K562 (cell line): ENCODE data around the gene POLR3K. TPM values are rescaled to one million over a fixed set of nuclear protein-coding genes. Genes with fewer than 3 reads are reported as not detected.

Source experiments
- ARHGAP35 ChIP-seq: fragments of 450-650 bp; IDR thresholded peaks from 2 replicates; pipeline ENCODE4 v1.6.1; 2018; ENCODE audit not compliant: partially characterized antibody
- CBX8 ChIP-seq: fragments of 200-600 bp; sonication (generic); IDR thresholded peaks from 2 replicates; pipeline ENCODE4 v1.6.1; 2012; ENCODE audit warnings: borderline replicate concordance, mixed run types, low read depth, mild to moderate bottlenecking, moderate library complexity, mixed read lengths, low read length, control low read depth, inconsistent platforms; ENCODE audit not compliant: poor library complexity, severe bottlenecking; ENCODE audit errors: extremely low read depth
- CSDE1 ChIP-seq, 2 experiments: fragments of 450-650 bp; IDR thresholded peaks; 2 replicates each; pipeline ENCODE4 v1.6.1; 2016; ENCODE audit warnings: mild to moderate bottlenecking in 1 of 2
- KAT2B ChIP-seq: IDR thresholded peaks from one replicate; pipeline ENCODE4 v1.6.1; 2012; ENCODE audit warnings: low read depth, mild to moderate bottlenecking, control low read depth, inconsistent platforms, low read length, moderate library complexity
- PHF21A ChIP-seq: fragments of 450-650 bp; IDR thresholded peaks from 2 replicates; pipeline ENCODE4 v1.6.1; 2017; ENCODE audit warnings: low read depth, borderline replicate concordance
- PTTG1 ChIP-seq: fragments of 450-650 bp; IDR thresholded peaks from 2 replicates; pipeline ENCODE4 v1.6.1; 2016; ENCODE audit warnings: low read depth, mild to moderate bottlenecking, missing genetic modification characterization, missing compliant biosample characterization
- SMARCA5 ChIP-seq: fragments of 450-650 bp; IDR thresholded peaks from 2 replicates; pipeline ENCODE4 v1.6.1; 2016
- SNIP1 ChIP-seq: fragments of 450-650 bp; IDR thresholded peaks from 2 replicates; pipeline ENCODE4 v1.7.1; 2017; ENCODE audit warnings: low read depth, mild to moderate bottlenecking
- polyA plus RNA-seq, 8 experiments: library from polyadenylated mRNA; depleted of rRNA in 4 of 8; stranded (reverse) in 5 of 8; unstranded in 3 of 8; fragments of >200 nt; fragmentation: Nextera tagmentation in 2 of 8; fragmentation: Illumina TruSeq in 1 of 8; extraction: Ambion mirVana in 2 of 8; extraction: Trizol in 1 of 8; gene quantifications; 2 replicates each; pipeline versions ENCODE4 v1.2.1 to v1.2.3, GENCODE V29; 2011 to 2014; ENCODE audit warnings: inconsistent platforms in 1 of 8, missing spikeins in 1 of 8
- total RNA-seq, 7 experiments: library from RNA; depleted of rRNA in 6 of 7; stranded (reverse); fragments of >200 nt in 6 of 7; fragmentation: Illumina TruSeq in 2 of 7; extraction: Trizol in 2 of 7; gene quantifications; 2 replicates each; pipeline versions ENCODE4 v1.2.1 to v1.2.3, GENCODE V29; 2011 to 2021; ENCODE audit warnings: low replicate concordance in 1 of 7
- TF ChIP-seq, protein P1 (sequence below), 2 experiments: fragments of 450-650 bp in 1 of 2; sonication (generic) in 1 of 2; formaldehyde crosslinking in 1 of 2; IDR thresholded peaks in 1 of 2; conservative IDR thresholded peaks in 1 of 2; 2 replicates each; pipeline versions ENCODE4 v1.6.1 to v1.8.1; 2016 to 2023; ENCODE audit warnings: mild to moderate bottlenecking in 2 of 2, moderate library complexity in 2 of 2, inconsistent platforms in 1 of 2, missing genetic modification reagents in 1 of 2
- TF ChIP-seq, protein P2 (sequence below), 2 experiments: fragments of 450-650 bp; conservative IDR thresholded peaks; 2 replicates each; pipeline ENCODE4 v1.6.1; 2017; ENCODE audit warnings: mild to moderate bottlenecking in 2 of 2, moderate library complexity in 2 of 2
- TF ChIP-seq, protein P3 (sequence below), 2 experiments: IDR thresholded peaks in 1 of 2; conservative IDR thresholded peaks in 1 of 2; 2 replicates each; pipeline ENCODE4 v1.6.1; 2016; ENCODE audit warnings: low read depth in 2 of 2, mild to moderate bottlenecking in 1 of 2, missing compliant biosample characterization in 1 of 2, missing genetic modification characterization in 1 of 2, moderate library complexity in 1 of 2
- TF ChIP-seq, protein P4 (sequence below), 2 experiments: fragments of 450-650 bp; formaldehyde crosslinking in 1 of 2; IDR thresholded peaks; 2 replicates each; pipeline versions ENCODE4 v1.4.0 to v1.6.1; 2014 to 2020; ENCODE audit warnings: mild to moderate bottlenecking in 2 of 2, borderline replicate concordance in 1 of 2, low read depth in 1 of 2

Gene POLR3K
- total and polyA plus RNA-seq, 9 of the 15 experiments (the other 6 are each of a cell fraction or from before 2014, with no cell fraction given), result 42.1 to 315 (median 86.7) TPM

DNA sequence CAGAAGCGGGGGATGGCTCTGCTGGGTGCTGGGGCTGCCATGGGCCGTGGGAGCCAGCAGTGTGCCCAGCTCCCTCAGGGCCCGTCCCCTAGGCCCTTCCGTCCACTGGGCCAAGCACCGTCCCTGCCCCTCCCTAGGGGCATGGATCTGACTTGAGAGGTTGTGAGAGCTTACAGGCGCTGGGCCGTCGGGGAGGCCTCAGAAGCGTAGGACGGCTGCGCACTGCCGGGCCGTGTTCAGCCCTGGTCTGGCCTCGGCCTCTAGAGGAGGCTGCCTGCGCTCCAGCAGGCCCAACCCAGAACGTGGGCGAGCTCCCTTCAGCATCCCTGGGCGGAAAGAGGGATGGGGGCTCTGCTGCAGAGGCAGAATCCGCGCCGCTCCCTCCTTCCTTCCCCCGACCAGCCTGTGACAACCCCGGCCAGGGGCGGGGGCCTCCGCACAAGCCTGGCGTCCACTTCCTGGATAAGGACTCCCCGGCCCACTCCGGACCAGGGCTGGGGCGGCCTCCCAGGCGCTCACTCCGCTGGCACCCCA lies 23.9 kb upstream of the POLR3K start (continued):
- TF ChIP-seq CBX8 (no peak), ARHGAP35 (no peak), CSDE1 (IDR thresholded peaks at IDR 0.05) (no peak), SNIP1 (no peak), SMARCA5 (no peak), PHF21A (no peak), PTTG1 (tag) (no peak), KAT2B (no peak)
- TF ChIP-seq, protein P1, sequence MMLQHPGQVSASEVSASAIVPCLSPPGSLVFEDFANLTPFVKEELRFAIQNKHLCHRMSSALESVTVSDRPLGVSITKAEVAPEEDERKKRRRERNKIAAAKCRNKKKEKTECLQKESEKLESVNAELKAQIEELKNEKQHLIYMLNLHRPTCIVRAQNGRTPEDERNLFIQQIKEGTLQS (IDR thresholded peaks at IDR 0.05), result no peak
- TF ChIP-seq, protein P1 (CRISPR knock-in tag; conservative IDR thresholded peaks at IDR 0.05), result no peak
- TF ChIP-seq, protein P2, sequence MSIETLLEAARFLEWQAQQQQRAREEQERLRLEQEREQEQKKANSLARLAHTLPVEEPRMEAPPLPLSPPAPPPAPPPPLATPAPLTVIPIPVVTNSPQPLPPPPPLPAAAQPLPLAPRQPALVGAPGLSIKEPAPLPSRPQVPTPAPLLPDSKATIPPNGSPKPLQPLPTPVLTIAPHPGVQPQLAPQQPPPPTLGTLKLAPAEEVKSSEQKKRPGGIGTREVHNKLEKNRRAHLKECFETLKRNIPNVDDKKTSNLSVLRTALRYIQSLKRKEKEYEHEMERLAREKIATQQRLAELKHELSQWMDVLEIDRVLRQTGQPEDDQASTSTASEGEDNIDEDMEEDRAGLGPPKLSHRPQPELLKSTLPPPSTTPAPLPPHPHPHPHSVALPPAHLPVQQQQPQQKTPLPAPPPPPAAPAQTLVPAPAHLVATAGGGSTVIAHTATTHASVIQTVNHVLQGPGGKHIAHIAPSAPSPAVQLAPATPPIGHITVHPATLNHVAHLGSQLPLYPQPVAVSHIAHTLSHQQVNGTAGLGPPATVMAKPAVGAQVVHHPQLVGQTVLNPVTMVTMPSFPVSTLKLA (conservative IDR thresholded peaks at IDR 0.05), result no peak
- TF ChIP-seq, protein P3, sequence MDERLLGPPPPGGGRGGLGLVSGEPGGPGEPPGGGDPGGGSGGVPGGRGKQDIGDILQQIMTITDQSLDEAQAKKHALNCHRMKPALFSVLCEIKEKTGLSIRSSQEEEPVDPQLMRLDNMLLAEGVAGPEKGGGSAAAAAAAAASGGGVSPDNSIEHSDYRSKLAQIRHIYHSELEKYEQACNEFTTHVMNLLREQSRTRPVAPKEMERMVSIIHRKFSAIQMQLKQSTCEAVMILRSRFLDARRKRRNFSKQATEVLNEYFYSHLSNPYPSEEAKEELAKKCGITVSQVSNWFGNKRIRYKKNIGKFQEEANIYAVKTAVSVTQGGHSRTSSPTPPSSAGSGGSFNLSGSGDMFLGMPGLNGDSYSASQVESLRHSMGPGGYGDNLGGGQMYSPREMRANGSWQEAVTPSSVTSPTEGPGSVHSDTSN (CRISPR knock-in tag; IDR thresholded peaks at IDR 0.05; ENCODE audit: low read depth), result no peak
- TF ChIP-seq, protein P3 (tag; conservative IDR thresholded peaks at IDR 0.05; ENCODE audit: low read depth), result no peak
- TF ChIP-seq, protein P4, sequence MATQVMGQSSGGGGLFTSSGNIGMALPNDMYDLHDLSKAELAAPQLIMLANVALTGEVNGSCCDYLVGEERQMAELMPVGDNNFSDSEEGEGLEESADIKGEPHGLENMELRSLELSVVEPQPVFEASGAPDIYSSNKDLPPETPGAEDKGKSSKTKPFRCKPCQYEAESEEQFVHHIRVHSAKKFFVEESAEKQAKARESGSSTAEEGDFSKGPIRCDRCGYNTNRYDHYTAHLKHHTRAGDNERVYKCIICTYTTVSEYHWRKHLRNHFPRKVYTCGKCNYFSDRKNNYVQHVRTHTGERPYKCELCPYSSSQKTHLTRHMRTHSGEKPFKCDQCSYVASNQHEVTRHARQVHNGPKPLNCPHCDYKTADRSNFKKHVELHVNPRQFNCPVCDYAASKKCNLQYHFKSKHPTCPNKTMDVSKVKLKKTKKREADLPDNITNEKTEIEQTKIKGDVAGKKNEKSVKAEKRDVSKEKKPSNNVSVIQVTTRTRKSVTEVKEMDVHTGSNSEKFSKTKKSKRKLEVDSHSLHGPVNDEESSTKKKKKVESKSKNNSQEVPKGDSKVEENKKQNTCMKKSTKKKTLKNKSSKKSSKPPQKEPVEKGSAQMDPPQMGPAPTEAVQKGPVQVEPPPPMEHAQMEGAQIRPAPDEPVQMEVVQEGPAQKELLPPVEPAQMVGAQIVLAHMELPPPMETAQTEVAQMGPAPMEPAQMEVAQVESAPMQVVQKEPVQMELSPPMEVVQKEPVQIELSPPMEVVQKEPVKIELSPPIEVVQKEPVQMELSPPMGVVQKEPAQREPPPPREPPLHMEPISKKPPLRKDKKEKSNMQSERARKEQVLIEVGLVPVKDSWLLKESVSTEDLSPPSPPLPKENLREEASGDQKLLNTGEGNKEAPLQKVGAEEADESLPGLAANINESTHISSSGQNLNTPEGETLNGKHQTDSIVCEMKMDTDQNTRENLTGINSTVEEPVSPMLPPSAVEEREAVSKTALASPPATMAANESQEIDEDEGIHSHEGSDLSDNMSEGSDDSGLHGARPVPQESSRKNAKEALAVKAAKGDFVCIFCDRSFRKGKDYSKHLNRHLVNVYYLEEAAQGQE (IDR thresholded peaks at IDR 0.05; ENCODE audit: borderline replicate concordance), result no peak
- TF ChIP-seq, protein P4 (CRISPR knock-in tag; IDR thresholded peaks at IDR 0.05; ENCODE audit: low read depth), result peak; percentile 40; the same call in 1 of the 2 replicates
